ENCODE results near the gene QSER1.

The QSER1 gene

DNA sequence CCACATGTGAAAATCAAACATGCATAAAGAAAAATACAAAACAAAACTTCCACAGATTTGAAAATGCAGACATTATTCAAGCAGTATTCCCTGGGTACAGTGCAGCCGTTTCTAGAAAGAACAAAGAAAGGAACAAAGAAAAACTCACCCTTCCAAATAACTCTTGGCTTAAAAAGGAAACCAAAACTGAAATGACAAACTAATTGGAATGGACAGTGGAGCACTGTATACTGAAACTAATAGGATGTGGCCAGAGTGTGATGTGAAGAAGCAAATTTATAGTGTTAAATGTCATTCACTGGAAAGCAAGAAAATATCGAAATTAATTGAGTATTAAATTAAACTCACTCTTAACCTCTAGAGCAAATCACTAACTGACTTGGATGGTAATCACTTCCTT, 55.4 kb downstream of the QSER1 start:
- no peak overlapping the region for H3K27ac ChIP-seq
- TF ChIP-seq, protein P1, sequence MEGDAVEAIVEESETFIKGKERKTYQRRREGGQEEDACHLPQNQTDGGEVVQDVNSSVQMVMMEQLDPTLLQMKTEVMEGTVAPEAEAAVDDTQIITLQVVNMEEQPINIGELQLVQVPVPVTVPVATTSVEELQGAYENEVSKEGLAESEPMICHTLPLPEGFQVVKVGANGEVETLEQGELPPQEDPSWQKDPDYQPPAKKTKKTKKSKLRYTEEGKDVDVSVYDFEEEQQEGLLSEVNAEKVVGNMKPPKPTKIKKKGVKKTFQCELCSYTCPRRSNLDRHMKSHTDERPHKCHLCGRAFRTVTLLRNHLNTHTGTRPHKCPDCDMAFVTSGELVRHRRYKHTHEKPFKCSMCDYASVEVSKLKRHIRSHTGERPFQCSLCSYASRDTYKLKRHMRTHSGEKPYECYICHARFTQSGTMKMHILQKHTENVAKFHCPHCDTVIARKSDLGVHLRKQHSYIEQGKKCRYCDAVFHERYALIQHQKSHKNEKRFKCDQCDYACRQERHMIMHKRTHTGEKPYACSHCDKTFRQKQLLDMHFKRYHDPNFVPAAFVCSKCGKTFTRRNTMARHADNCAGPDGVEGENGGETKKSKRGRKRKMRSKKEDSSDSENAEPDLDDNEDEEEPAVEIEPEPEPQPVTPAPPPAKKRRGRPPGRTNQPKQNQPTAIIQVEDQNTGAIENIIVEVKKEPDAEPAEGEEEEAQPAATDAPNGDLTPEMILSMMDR (conservative IDR thresholded peaks at IDR 0.05) = no peak
- TF ChIP-seq ZFX (IDR thresholded peaks at IDR 0.05) = no peak

DNA sequence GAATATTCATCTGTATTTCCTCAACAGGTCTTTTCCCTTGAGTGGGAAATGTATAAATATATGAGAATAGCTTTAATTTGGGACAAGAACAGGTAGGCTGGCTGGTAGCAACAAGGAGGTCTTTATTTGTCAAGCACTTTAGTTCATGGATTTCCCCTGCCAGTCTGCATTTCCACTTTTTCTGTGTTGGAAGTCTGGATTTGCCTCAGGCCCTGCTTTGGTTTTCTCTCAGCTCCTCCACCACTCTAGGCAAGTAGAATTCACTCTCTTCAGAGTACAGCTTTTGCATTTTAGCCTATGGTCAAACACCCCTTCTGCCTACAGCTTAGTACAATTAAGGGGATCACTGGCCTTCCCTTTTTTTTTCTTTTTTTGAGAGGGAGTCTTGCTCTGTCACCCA, 57.1 kb downstream of the QSER1 start:
- H3K27ac ChIP-seq = no peak overlapping the region
- TF ChIP-seq, protein P1 (conservative IDR thresholded peaks at IDR 0.05) = no peak
- no peak for TF ChIP-seq ZFX (IDR thresholded peaks at IDR 0.05)

DNA sequence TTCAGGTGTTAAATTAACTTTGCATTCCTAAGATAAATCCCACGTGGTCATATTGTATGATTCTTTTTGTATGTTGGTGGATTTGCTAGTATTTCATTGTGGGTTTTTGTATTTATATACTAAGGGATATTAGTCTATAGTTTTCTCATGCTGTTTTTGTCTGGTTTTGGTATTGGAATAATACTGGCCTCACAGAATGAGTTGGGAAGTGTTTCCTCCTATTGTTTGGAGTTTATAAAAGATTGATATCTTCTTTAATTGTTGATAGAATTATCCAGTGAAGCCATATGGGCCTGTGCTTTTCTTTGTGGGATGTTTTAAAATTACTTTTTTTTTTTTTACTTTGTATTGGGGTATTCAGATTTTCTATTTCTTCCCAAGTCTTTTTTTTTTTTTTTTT, 59.8 kb downstream of the QSER1 start:
- TF ChIP-seq ZFX (IDR thresholded peaks at IDR 0.05) = no peak
- TF ChIP-seq, protein P1 (conservative IDR thresholded peaks at IDR 0.05) = no peak
- H3K27ac ChIP-seq = no peak overlapping the region

DNA sequence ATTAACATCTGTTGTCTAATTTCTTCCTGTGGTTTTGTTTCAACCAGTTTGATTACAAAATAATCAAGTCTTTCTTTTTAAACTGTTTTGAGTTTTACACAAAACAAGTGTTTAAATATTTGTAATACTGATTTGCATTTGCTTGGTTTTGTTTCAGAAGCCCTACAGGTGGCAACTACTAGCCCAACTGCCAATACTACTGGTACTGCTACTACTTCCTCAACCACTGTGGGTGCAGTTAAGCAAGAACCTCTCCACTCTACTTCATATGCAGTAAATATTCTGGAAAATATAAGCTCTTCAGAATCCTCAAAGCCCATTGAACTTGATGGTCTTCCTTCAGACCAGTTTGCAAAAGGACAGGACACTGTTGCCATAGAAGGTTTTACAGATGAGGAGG, 61.1 kb downstream of the QSER1 start:
- no peak for TF ChIP-seq ZFX (IDR thresholded peaks at IDR 0.05)
- TF ChIP-seq, protein P1 (conservative IDR thresholded peaks at IDR 0.05) = no peak
- no peak overlapping the region for H3K27ac ChIP-seq

DNA sequence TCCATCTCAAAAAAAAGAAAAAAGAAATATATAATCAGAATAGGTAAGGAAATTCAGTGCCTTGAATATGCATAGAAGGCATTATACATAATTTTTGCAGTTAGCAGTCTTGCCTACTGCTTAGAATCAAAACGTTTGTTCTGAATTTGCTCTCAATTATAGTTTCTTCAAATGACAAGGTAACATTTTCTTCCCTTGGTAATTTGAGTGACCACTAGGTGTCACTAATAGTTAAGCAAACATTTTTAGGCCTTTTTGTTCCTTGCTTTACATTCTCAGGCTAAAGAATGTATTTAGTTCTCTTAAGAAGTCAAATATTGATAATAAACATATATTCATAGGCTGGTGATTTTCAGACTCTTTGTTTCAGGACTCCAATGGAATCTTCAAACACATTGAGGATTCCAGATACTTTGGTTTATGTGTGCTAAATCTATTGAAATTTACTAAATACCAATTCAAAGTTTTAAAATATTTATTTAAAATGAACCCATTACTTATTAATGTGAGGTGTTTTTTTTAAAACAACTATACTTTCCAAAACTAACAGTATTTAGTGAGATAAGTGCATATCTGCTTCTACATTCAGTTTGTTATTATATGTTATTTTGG, 68.0 kb downstream of the QSER1 start:
- H3K27ac ChIP-seq = no peak overlapping the region
- no peak for TF ChIP-seq ZFX (IDR thresholded peaks at IDR 0.05)
- TF ChIP-seq, protein P1 (conservative IDR thresholded peaks at IDR 0.05) = peak; percentile 81

DNA sequence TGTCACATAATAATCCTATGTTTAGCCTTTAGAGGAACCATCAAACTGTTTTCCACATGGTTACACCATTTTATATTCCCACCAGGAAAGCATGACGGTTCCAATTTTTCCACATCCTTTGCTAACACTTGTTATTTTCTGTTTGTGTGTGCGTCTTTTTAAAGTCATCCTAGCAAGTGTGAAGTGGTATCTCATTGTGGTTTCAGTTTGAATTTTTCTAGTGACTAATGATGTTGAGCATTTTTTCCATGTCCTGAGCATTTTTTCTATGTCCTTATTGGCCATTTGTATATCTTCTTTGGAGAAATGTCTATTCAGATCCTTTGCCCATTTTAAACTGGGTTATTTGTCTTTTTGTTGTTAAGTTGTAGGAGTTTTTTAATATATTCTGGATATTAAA, 69.4 kb downstream of the QSER1 start:
- TF ChIP-seq, protein P1 (conservative IDR thresholded peaks at IDR 0.05) = no peak
- TF ChIP-seq ZFX (IDR thresholded peaks at IDR 0.05) = no peak
- H3K27ac ChIP-seq = no peak overlapping the region

DNA sequence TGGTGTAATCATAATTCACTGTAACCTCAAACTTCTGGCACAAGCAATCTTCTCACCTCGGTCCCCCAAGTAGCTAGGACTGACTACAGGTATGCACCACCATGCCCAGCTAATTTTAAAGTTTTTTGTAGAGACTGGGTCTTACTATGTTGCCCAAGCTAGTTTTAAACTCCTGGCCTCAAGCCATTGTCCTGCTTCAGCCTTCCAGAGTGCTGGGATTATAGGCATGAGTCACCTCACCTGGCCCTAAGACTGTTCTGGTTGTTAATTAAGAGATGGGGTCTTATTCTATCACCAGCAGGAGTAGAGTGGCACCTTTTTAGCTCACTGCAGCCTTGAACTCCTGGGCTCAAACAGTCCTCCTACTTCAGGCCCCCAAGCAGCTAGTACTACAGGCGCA, 71.1 kb downstream of the QSER1 start:
- no peak for TF ChIP-seq ZFX (IDR thresholded peaks at IDR 0.05)
- TF ChIP-seq, protein P1 (conservative IDR thresholded peaks at IDR 0.05) = no peak
- H3K27ac ChIP-seq = no peak overlapping the region
